HepG2 (cell line): ENCODE data around the gene NTN4. TPM values are rescaled to one million over a fixed set of nuclear protein-coding genes. Genes with fewer than 3 reads are reported as not detected.

Experiments used
- ASH2L ChIP-seq: fragments of 300-600, 200-600 bp; sonication (generic); IDR thresholded peaks from 2 replicates; pipeline ENCODE4 v1.7.0; 2017; ENCODE audit warnings: low read depth, mild to moderate bottlenecking, moderate library complexity, mixed read lengths, low read length; ENCODE audit not compliant: insufficient read length
- CEBPB ChIP-seq: IDR thresholded peaks from 2 replicates; pipeline ENCODE4 v1.6.1; 2011; ENCODE audit warnings: low read depth, low read length, improper control_type of control experiment, borderline replicate concordance
- ELF3 ChIP-seq: IDR thresholded peaks from 2 replicates; pipeline ENCODE4 v1.6.1; 2016; ENCODE audit warnings: missing genetic modification reagents, missing compliant biosample characterization
- HHEX ChIP-seq: IDR thresholded peaks from 2 replicates; pipeline ENCODE4 v1.6.1; 2016; ENCODE audit warnings: control low read depth
- HMG20B ChIP-seq: conservative IDR thresholded peaks from 2 replicates; pipeline ENCODE4 v1.6.1; 2016; ENCODE audit warnings: missing genetic modification reagents, missing compliant biosample characterization
- HNRNPH1 ChIP-seq: fragments of 200-400 bp; formaldehyde crosslinking; optimal IDR thresholded peaks from 2 replicates; pipeline ENCODE3; 2017; ENCODE audit warnings: mild to moderate bottlenecking, low read depth, low read length
- ISL2 ChIP-seq: sonication (generic); formaldehyde crosslinking; IDR thresholded peaks from 2 replicates; pipeline ENCODE4 v1.5.0; 2020; ENCODE audit warnings: missing genetic modification reagents
- KAT8 ChIP-seq: IDR thresholded peaks from 2 replicates; pipeline ENCODE4 v1.6.1; 2016; ENCODE audit warnings: missing genetic modification reagents, missing compliant biosample characterization
- KDM6A ChIP-seq: IDR thresholded peaks from 2 replicates; pipeline ENCODE4 v1.6.1; 2016; ENCODE audit warnings: low read depth
- NCOA2 ChIP-seq: sonication (generic); formaldehyde crosslinking; IDR thresholded peaks from 2 replicates; pipeline ENCODE4 v1.8.0; 2022; ENCODE audit warnings: inconsistent platforms
- PITX1 ChIP-seq: sonication (generic); formaldehyde crosslinking; IDR thresholded peaks from 2 replicates; pipeline ENCODE4 v1.5.1; 2020; ENCODE audit warnings: mild to moderate bottlenecking, missing genetic modification reagents
- SOX6 ChIP-seq, 2 experiments: fragments of 450-650 bp in 1 of 2; sonication (generic) in 1 of 2; formaldehyde crosslinking in 1 of 2; IDR thresholded peaks; 2 replicates each; pipeline versions ENCODE4 v1.4.0 to v1.6.1; 2017 to 2020; ENCODE audit warnings: antibody characterized with exemption in 1 of 2, mild to moderate bottlenecking in 1 of 2, missing genetic modification reagents in 1 of 2
- THRA ChIP-seq: sonication (generic); formaldehyde crosslinking; IDR thresholded peaks from 2 replicates; pipeline ENCODE4 v1.4.0; 2020; ENCODE audit warnings: missing genetic modification reagents, borderline replicate concordance
- ZMYM3 ChIP-seq: sonication (generic); formaldehyde crosslinking; IDR thresholded peaks from 2 replicates; pipeline ENCODE4 v1.5.1; 2020; ENCODE audit warnings: mild to moderate bottlenecking, missing genetic modification reagents
- ZNF614 ChIP-seq: IDR thresholded peaks from 2 replicates; pipeline ENCODE4 v1.6.1; 2018; ENCODE audit warnings: missing biosample characterization, missing genetic modification reagents, inconsistent platforms, borderline replicate concordance
- ZSCAN12 ChIP-seq: sonication (generic); formaldehyde crosslinking; IDR thresholded peaks from 2 replicates; pipeline ENCODE4 v1.9.0; 2021; ENCODE audit warnings: mild to moderate bottlenecking, missing genetic modification reagents
- polyA plus RNA-seq, 8 experiments: library from polyadenylated mRNA; depleted of rRNA in 3 of 8; stranded (reverse) in 7 of 8; unstranded in 1 of 8; fragments of >200 nt; fragmentation: Illumina TruSeq in 4 of 8; extraction: Trizol in 4 of 8; gene quantifications; 2 replicates each; pipeline versions ENCODE4 v1.2.1 to v1.2.3, GENCODE V29; 2011 to 2016; ENCODE audit warnings: low read depth in 4 of 8, missing spikeins in 1 of 8, mixed read lengths in 1 of 8; ENCODE audit not compliant: insufficient read depth in 1 of 8
- total RNA-seq, 5 experiments: library from RNA; depleted of rRNA; stranded (reverse); fragments of >200 nt; fragmentation: Illumina TruSeq; extraction: Trizol; gene quantifications; 2 replicates each; pipeline ENCODE4 v1.2.3, GENCODE V29; 2016; ENCODE audit warnings: low read depth in 1 of 5
- TF ChIP-seq, protein P1 (sequence below): sonication (generic); formaldehyde crosslinking; IDR thresholded peaks from 2 replicates; pipeline ENCODE4 v1.5.0; 2020; ENCODE audit warnings: mild to moderate bottlenecking, missing genetic modification reagents, moderate library complexity
- TF ChIP-seq, protein P2 (sequence below), 2 experiments: IDR thresholded peaks; 2 replicates each; pipeline ENCODE4 v1.6.1; 2011 to 2012; ENCODE audit warnings: low read length in 2 of 2, borderline replicate concordance in 1 of 2, low read depth in 1 of 2, mild to moderate bottlenecking in 1 of 2, moderate library complexity in 1 of 2
- TF ChIP-seq, protein P3 (sequence below): IDR thresholded peaks from 2 replicates; pipeline ENCODE4 v1.6.1; 2016; ENCODE audit warnings: mild to moderate bottlenecking

Gene NTN4
- total and polyA plus RNA-seq, 2 of the 13 experiments (the other 11 are each of a cell fraction or from before 2014, with no cell fraction given), result 7.8 to 11.5 TPM

DNA sequence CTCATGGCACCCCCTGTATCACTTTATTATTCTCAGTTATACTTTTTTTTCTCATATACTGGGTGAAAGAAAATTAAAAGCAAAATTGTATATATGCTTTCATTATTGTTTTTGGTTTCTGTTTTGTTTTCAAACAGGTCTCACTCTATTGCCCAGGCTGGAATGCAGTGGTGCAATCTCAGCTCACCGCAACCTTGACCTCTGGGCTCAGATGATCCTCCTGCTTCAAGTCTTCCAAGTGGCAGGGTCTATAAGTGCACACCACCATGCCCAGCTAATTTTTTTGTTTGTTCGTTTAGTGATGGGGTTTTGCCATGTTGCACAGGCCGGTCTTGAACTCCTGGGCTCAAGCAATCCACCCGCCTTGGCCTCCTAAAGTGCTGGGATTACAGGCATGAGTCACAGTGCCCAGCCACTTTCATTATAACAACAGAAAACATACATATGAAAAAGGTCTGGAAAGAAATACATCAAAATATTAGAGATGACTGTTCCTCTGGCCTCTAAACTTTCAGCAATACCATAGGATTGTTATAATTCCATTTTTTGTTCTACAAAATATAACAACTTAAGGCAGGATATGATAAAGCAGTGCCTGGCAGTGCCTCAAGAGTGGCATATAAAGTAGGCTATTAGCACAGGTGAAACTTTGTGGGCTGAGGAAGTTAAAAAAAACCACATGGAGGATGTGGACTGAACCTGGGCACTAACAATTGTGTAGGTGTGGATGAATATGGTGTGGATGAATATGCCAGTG lies 5.8 kb upstream of the NTN4 start (continued):
- TF ChIP-seq, protein P1, sequence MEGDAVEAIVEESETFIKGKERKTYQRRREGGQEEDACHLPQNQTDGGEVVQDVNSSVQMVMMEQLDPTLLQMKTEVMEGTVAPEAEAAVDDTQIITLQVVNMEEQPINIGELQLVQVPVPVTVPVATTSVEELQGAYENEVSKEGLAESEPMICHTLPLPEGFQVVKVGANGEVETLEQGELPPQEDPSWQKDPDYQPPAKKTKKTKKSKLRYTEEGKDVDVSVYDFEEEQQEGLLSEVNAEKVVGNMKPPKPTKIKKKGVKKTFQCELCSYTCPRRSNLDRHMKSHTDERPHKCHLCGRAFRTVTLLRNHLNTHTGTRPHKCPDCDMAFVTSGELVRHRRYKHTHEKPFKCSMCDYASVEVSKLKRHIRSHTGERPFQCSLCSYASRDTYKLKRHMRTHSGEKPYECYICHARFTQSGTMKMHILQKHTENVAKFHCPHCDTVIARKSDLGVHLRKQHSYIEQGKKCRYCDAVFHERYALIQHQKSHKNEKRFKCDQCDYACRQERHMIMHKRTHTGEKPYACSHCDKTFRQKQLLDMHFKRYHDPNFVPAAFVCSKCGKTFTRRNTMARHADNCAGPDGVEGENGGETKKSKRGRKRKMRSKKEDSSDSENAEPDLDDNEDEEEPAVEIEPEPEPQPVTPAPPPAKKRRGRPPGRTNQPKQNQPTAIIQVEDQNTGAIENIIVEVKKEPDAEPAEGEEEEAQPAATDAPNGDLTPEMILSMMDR (CRISPR knock-in tag), result no peak
- TF ChIP-seq, protein P2, sequence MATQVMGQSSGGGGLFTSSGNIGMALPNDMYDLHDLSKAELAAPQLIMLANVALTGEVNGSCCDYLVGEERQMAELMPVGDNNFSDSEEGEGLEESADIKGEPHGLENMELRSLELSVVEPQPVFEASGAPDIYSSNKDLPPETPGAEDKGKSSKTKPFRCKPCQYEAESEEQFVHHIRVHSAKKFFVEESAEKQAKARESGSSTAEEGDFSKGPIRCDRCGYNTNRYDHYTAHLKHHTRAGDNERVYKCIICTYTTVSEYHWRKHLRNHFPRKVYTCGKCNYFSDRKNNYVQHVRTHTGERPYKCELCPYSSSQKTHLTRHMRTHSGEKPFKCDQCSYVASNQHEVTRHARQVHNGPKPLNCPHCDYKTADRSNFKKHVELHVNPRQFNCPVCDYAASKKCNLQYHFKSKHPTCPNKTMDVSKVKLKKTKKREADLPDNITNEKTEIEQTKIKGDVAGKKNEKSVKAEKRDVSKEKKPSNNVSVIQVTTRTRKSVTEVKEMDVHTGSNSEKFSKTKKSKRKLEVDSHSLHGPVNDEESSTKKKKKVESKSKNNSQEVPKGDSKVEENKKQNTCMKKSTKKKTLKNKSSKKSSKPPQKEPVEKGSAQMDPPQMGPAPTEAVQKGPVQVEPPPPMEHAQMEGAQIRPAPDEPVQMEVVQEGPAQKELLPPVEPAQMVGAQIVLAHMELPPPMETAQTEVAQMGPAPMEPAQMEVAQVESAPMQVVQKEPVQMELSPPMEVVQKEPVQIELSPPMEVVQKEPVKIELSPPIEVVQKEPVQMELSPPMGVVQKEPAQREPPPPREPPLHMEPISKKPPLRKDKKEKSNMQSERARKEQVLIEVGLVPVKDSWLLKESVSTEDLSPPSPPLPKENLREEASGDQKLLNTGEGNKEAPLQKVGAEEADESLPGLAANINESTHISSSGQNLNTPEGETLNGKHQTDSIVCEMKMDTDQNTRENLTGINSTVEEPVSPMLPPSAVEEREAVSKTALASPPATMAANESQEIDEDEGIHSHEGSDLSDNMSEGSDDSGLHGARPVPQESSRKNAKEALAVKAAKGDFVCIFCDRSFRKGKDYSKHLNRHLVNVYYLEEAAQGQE (IDR thresholded peaks at IDR 0.05; ENCODE audit: borderline replicate concordance in 1 of 2, low read depth in 1 of 2, low read length in 2 of 2), result 0 out of 4 replicates have a peak, but pooled peaks of 1 of the 2 experiments have one; percentile 21
- TF ChIP-seq THRA (CRISPR knock-in tag), result peak; percentile 42; the same call in 1 of the 2 replicates
- peak; percentile 48; the same call in 1 of the 2 replicates for TF ChIP-seq ZMYM3 (CRISPR knock-in tag)
- TF ChIP-seq CEBPB, result peak; percentile 91
- peak; percentile 51 for TF ChIP-seq ISL2 (CRISPR knock-in tag)
- TF ChIP-seq HHEX, result peak; percentile 41; the same call in 1 of the 2 replicates
- no peak for TF ChIP-seq HNRNPH1
- no peak for TF ChIP-seq SOX6 (IDR thresholded peaks at IDR 0.05)
- TF ChIP-seq SOX6 (CRISPR knock-in tag; IDR thresholded peaks at IDR 0.05), result peak; percentile 74
- 0 out of 2 replicates have a peak, but pooled peaks have one; percentile 33 for TF ChIP-seq KDM6A
- TF ChIP-seq KAT8 (CRISPR knock-in tag), result peak; percentile 49; the same call in 1 of the 2 replicates
- TF ChIP-seq ASH2L, result peak; percentile 51
- peak; percentile 62; the same call in 1 of the 2 replicates for TF ChIP-seq HMG20B
- 0 out of 2 replicates have a peak, but pooled peaks have one; percentile 19 for TF ChIP-seq ZNF614
- TF ChIP-seq, protein P3, sequence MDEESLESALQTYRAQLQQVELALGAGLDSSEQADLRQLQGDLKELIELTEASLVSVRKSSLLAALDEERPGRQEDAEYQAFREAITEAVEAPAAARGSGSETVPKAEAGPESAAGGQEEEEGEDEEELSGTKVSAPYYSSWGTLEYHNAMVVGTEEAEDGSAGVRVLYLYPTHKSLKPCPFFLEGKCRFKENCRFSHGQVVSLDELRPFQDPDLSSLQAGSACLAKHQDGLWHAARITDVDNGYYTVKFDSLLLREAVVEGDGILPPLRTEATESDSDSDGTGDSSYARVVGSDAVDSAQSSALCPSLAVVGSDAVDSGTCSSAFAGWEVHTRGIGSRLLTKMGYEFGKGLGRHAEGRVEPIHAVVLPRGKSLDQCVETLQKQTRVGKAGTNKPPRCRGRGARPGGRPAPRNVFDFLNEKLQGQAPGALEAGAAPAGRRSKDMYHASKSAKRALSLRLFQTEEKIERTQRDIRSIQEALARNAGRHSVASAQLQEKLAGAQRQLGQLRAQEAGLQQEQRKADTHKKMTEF, result peak; percentile 55; the same call in 1 of the 2 replicates
- no peak for TF ChIP-seq ELF3 (CRISPR knock-in tag)
- TF ChIP-seq PITX1 (CRISPR knock-in tag), result peak; percentile 70; the same call in 1 of the 2 replicates
- no peak for TF ChIP-seq ZSCAN12
- TF ChIP-seq NCOA2 (CRISPR knock-in tag), result peak; percentile 74
